Ovary (tissue), 9 donors: ENCODE results near the gene RPTOR. TPM values are rescaled to one million over a fixed set of nuclear protein-coding genes. Genes with fewer than 3 reads are reported as not detected.
A peak's percentile ranks its signal among the peaks of the same experiment; 100 is the strongest.

Source experiments
- DNase-seq, 5 donors: peaks; one replicate each; pipeline ENCODE4 v3.0.0-alpha.2; 2019 to 2020
- H3K27ac ChIP-seq, 2 donors: fragments of 200-600 bp; one replicate each; pipeline versions ENCODE4 v1.5.1 to v1.8.0; 2019 to 2022
- H3K27me3 ChIP-seq: fragments of 200-600 bp; one replicate; pipeline ENCODE4 v1.8.0; 2022
- H3K36me3 ChIP-seq: fragments of 200-600 bp; sonication (generic); one replicate; pipeline ENCODE4 v1.5.1; 2019
- H3K4me1 ChIP-seq: one replicate; pipeline ENCODE4 v1.8.1; 2013; ENCODE audit warnings: mild to moderate bottlenecking, moderate library complexity; ENCODE audit not compliant: insufficient read depth
- H3K4me3 ChIP-seq: fragments of 200-600 bp; sonication (generic); one replicate; pipeline ENCODE4 v1.5.1; 2017
- H3K9me3 ChIP-seq, 2 donors: fragments of 200-600 bp in 1 of 2; sonication (generic) in 1 of 2; one replicate each; pipeline versions ENCODE4 v1.5.1 to v1.8.1; 2013 to 2019; ENCODE audit warnings: mild to moderate bottlenecking in 1 of 2, moderate library complexity in 1 of 2
- CTCF ChIP-seq, 3 donors: fragments of 450-650 bp in 2 of 3; fragments of 200-600 bp in 1 of 3; IDR thresholded peaks; one replicate each; pipeline versions ENCODE4 v1.5.1 to v1.8.0; 2016 to 2022; ENCODE audit warnings: antibody characterized with exemption in 3 of 3, mild to moderate bottlenecking in 1 of 3
- EP300 ChIP-seq: sonication (generic); formaldehyde crosslinking; IDR thresholded peaks from one replicate; pipeline ENCODE4 v1.6.1; 2017; ENCODE audit warnings: antibody characterized with exemption
- POLR2A ChIP-seq: fragments of 450-650 bp; IDR thresholded peaks from one replicate; pipeline ENCODE4 v1.6.1; 2017; ENCODE audit warnings: antibody characterized with exemption, mild to moderate bottlenecking, moderate library complexity
- WGBS, 3 donors: extraction: QIAGEN DNeasy Blood & Tissue Kit in 1 of 3; methylation state at CpG; one replicate each; pipeline versions ENCODE4 v1.1.5 to v1.1.7; 2013 to 2017; 5-methylcytosine and 5-hydroxymethylcytosine counted together
- intact Hi-C, 4 donors: fragments of 100-400 bp; cut with DNase I; formaldehyde crosslinking; loops; one replicate each; pipeline versions ENCODE4 v1.11.0 to v1.15.1; 2022 to 2023
- polyA plus RNA-seq, 2 donors: library from polyadenylated mRNA; stranded (reverse); fragments of 200-250 nt in 1 of 2; fragments of 350-450 nt in 1 of 2; fragmentation: Illumina TruSeq in 1 of 2; extraction: RNeasy Lipid Tissue Mini Kit (QIAGEN cat#74804) in 1 of 2; gene quantifications; one replicate each; pipeline ENCODE4 v1.2.3, GENCODE V29; 2013 to 2014
- total RNA-seq, 7 donors: library from RNA; depleted of rRNA in 2 of 7; stranded (reverse); fragments of >200 nt in 2 of 7; fragmentation: NEBNext Ultra II Directional in 3 of 7; extraction: Animal tissue kit (Norgen Biotek cat#: 25700) in 3 of 7; gene quantifications; one replicate each; pipeline versions ENCODE4 v1.1.0 to v1.2.4, GENCODE V29; 2016 to 2023
- donor health status: DM: no; HTN: no; CAD: no; lungs with moderate emphysema.
- donor health status: DM: no; HTN: no; CAD: no.
- donor health status: Bipolar disorder and iron deficiency.
- donor health status: DM: yes; HTN: yes; CAD: no.
- donor health status: DM: no; HTN: no; CAD: no.
- donor health status: DM: yes; HTN: yes; CAD: no.

The RPTOR gene
- total and polyA plus RNA-seq, 9 donors = 11.1 to 41.9 (median 27.9) TPM

- H3K27ac ChIP-seq = no peak overlapping the region
These were observed 825 bp downstream of the RPTOR start for GRCh38 chr17:80545499-80545826.

GRCh38 chr17:80546267-80546666, 1.6 kb downstream of the RPTOR start:
- no peak for DNase-seq
- Histone ChIP-seq H3K9me3 (no peaks in the 10 kb centered on the region), H3K36me3 (no peaks in the 10 kb centered on the region), H3K4me1 (peaks cover 4% of the 10 kb centered on the region), H3K4me3 (no peak overlapping the region), H3K27ac (no peak overlapping the region), H3K27me3 (no peaks in the 10 kb centered on the region)
- intact Hi-C loops = no loop called here
- WGBS, 3 donors = 63 to 73% (median 64%) methylated on average over 5 of the region's 5 CpGs
- TF ChIP-seq POLR2A (no peak), CTCF (IDR thresholded peaks at IDR 0.05) (no peak), EP300 (no peak)

More at GRCh38 chr17:80545499-80545826, 825 bp downstream of the RPTOR start:
- H3K4me1 ChIP-seq = peaks cover 4% of the 10 kb centered on the region
- no peaks in the 10 kb centered on the region for H3K9me3 ChIP-seq
- intact Hi-C loops = no loop called here
- TF ChIP-seq EP300 (no peak), CTCF (IDR thresholded peaks at IDR 0.05) (no peak), POLR2A (no peak)
- 2 to 3% (median 3%) methylated on average over 8 of the region's 8 CpGs for WGBS, 3 donors
- no peaks in the 10 kb centered on the region for H3K36me3 ChIP-seq
- no peak for DNase-seq
- no peaks in the 10 kb centered on the region for H3K27me3 ChIP-seq
- peak overlapping the region; percentile 63 for H3K4me3 ChIP-seq

GRCh38 chr17:80552523-80552922, 7.9 kb downstream of the RPTOR start:
- H3K4me3 ChIP-seq = no peak overlapping the region
- 43 to 44% (median 43%) methylated on average over 2 of the region's 2 CpGs for WGBS, 3 donors
- H3K4me1 ChIP-seq = no peaks in the 10 kb centered on the region
- H3K36me3 ChIP-seq = no peaks in the 10 kb centered on the region
- no peak overlapping the region for H3K27ac ChIP-seq
- H3K9me3 ChIP-seq = no peaks in the 10 kb centered on the region
- no peaks in the 10 kb centered on the region for H3K27me3 ChIP-seq
- intact Hi-C loops = no loop called here
- TF ChIP-seq CTCF (IDR thresholded peaks at IDR 0.05) (no peak), POLR2A (no peak), EP300 (no peak)
- no peak for DNase-seq

- no peaks in the 10 kb centered on the region for H3K27me3 ChIP-seq
- DNase-seq = no peak
- H3K4me3 ChIP-seq = no peak overlapping the region
- no peak overlapping the region for H3K27ac ChIP-seq
- intact Hi-C loops = no loop called here
- H3K36me3 ChIP-seq = no peaks in the 10 kb centered on the region
- H3K9me3 ChIP-seq = no peaks in the 10 kb centered on the region
- WGBS, 3 donors = 95 to 96% (median 96%) methylated on average over 7 of the region's 7 CpGs
- TF ChIP-seq POLR2A = no peak
- no peak for TF ChIP-seq EP300
- no peak for TF ChIP-seq CTCF (IDR thresholded peaks at IDR 0.05)
- H3K4me1 ChIP-seq = no peaks in the 10 kb centered on the region
These were observed 10.6 kb downstream of the RPTOR start for GRCh38 chr17:80555266-80555665.

- intact Hi-C loops = no loop called here
- DNase-seq = no peak
- Histone ChIP-seq H3K4me3 (no peak overlapping the region), H3K27me3 (no peaks in the 10 kb centered on the region), H3K9me3 (no peaks in the 10 kb centered on the region), H3K4me1 (peaks cover 4% of the 10 kb centered on the region), H3K27ac (no peak overlapping the region), H3K36me3 (no peaks in the 10 kb centered on the region)
- 85 to 88% (median 88%) methylated on average over 6 of the region's 6 CpGs for WGBS, 3 donors
- TF ChIP-seq EP300 (no peak), CTCF (IDR thresholded peaks at IDR 0.05) (no peak), POLR2A (no peak)
These were observed 13.4 kb downstream of the RPTOR start for GRCh38 chr17:80558046-80558445.
